Liver (tissue), 9 donors: ENCODE results near the gene FREM3. TPM values are rescaled to one million over a fixed set of nuclear protein-coding genes. Genes with fewer than 3 reads are reported as not detected.
A peak's percentile ranks its signal among the peaks of the same experiment; 100 is the strongest.

ENCODE experiments used
- DNase-seq: peaks from one replicate; pipeline ENCODE4 v3.0.0-alpha.2; 2017; ENCODE audit warnings: low spot score
- H3K27ac ChIP-seq, 2 donors: one replicate each; pipeline ENCODE4 v1.7.0; 2013; ENCODE audit warnings: inconsistent platforms in 2 of 2, low read length in 2 of 2, control low read depth in 1 of 2, low read depth in 1 of 2, mild to moderate bottlenecking in 1 of 2
- H3K27me3 ChIP-seq, 4 donors: one replicate each; pipeline versions ENCODE4 v1.6.1 to v1.7.0; 2013; ENCODE audit warnings: low read length in 3 of 4, inconsistent platforms in 1 of 4, mild to moderate bottlenecking in 1 of 4, moderate library complexity in 1 of 4; ENCODE audit not compliant: control insufficient read depth in 4 of 4, insufficient read depth in 4 of 4
- H3K36me3 ChIP-seq, 4 donors: one replicate each; pipeline versions ENCODE4 v1.6.1 to v1.7.0; 2013; ENCODE audit warnings: low read length in 3 of 4, mild to moderate bottlenecking in 3 of 4, low read depth in 1 of 4, moderate library complexity in 1 of 4; ENCODE audit not compliant: control insufficient read depth in 4 of 4, insufficient read depth in 3 of 4
- H3K4me1 ChIP-seq, 4 donors: one replicate each; pipeline versions ENCODE4 v1.6.1 to v1.7.0; 2013; ENCODE audit warnings: low read length in 3 of 4, mild to moderate bottlenecking in 3 of 4, moderate library complexity in 1 of 4; ENCODE audit not compliant: control insufficient read depth in 4 of 4, insufficient read depth in 4 of 4
- H3K4me3 ChIP-seq, 3 donors: one replicate each; pipeline versions ENCODE4 v1.6.1 to v1.7.0; 2013; ENCODE audit warnings: low read length in 3 of 3, control low read depth in 1 of 3, low read depth in 1 of 3, mild to moderate bottlenecking in 1 of 3
- H3K9ac ChIP-seq, 2 donors: one replicate each; pipeline ENCODE4 v1.7.0; 2013; ENCODE audit warnings: low read length in 2 of 2, mild to moderate bottlenecking in 2 of 2, moderate library complexity in 2 of 2, control low read depth in 1 of 2, low read depth in 1 of 2
- H3K9me3 ChIP-seq, 4 donors: one replicate each; pipeline versions ENCODE4 v1.6.1 to v1.7.0; 2013; ENCODE audit warnings: low read length in 3 of 4; ENCODE audit not compliant: control insufficient read depth in 4 of 4
- EGR1 ChIP-seq, 2 donors: IDR thresholded peaks; 2 replicates each; pipeline ENCODE4 v1.6.1; 2016 to 2018; ENCODE audit warnings: antibody characterized with exemption in 2 of 2, low read depth in 2 of 2
- FOXA2 ChIP-seq: IDR thresholded peaks from 2 replicates; pipeline ENCODE4 v1.6.1; 2016; ENCODE audit warnings: antibody characterized with exemption
- GABPA ChIP-seq, 2 donors: IDR thresholded peaks in 1 of 2; conservative IDR thresholded peaks in 1 of 2; 2 replicates each; pipeline ENCODE4 v1.6.1; 2016; ENCODE audit warnings: antibody characterized with exemption in 2 of 2, mild to moderate bottlenecking in 1 of 2, moderate library complexity in 1 of 2
- HNF4A ChIP-seq, 2 donors: conservative IDR thresholded peaks; 2 replicates each; pipeline ENCODE4 v1.6.1; 2016; ENCODE audit warnings: antibody characterized with exemption in 2 of 2, mild to moderate bottlenecking in 2 of 2
- HNF4G ChIP-seq: IDR thresholded peaks from 2 replicates; pipeline ENCODE4 v1.6.1; 2016; ENCODE audit warnings: antibody characterized with exemption
- JUND ChIP-seq, 2 donors: IDR thresholded peaks; 2 replicates each; pipeline ENCODE4 v1.6.1; 2016; ENCODE audit warnings: antibody characterized with exemption in 2 of 2
- NR2F2 ChIP-seq: IDR thresholded peaks from 2 replicates; pipeline ENCODE4 v1.6.1; 2016; ENCODE audit warnings: antibody characterized with exemption
- RAD21 ChIP-seq, 2 donors: IDR thresholded peaks; 2 replicates each; pipeline ENCODE4 v1.6.1; 2016; ENCODE audit warnings: antibody characterized with exemption in 2 of 2, mild to moderate bottlenecking in 2 of 2
- RXRA ChIP-seq, 2 donors: IDR thresholded peaks; 2 replicates each; pipeline ENCODE4 v1.6.1; 2017 to 2018; ENCODE audit warnings: antibody characterized with exemption in 2 of 2, mild to moderate bottlenecking in 1 of 2
- SP1 ChIP-seq: IDR thresholded peaks from 2 replicates; pipeline ENCODE4 v1.6.1; 2018; ENCODE audit warnings: antibody characterized with exemption, mild to moderate bottlenecking
- TAF1 ChIP-seq: conservative IDR thresholded peaks from 2 replicates; pipeline ENCODE4 v1.6.1; 2016; ENCODE audit warnings: antibody characterized with exemption, mild to moderate bottlenecking
- YY1 ChIP-seq: IDR thresholded peaks from 2 replicates; pipeline ENCODE4 v1.6.1; 2016; ENCODE audit warnings: antibody characterized with exemption, mild to moderate bottlenecking
- WGBS: extraction: QIAGEN DNeasy Blood & Tissue Kit; methylation state at CpG from one replicate; pipeline ENCODE4 v1.1.7; 2013; 5-methylcytosine and 5-hydroxymethylcytosine counted together
- polyA plus RNA-seq, 2 donors: library from polyadenylated mRNA; stranded (reverse) in 1 of 2; unstranded in 1 of 2; fragments of 200-250 nt in 1 of 2; fragments of >200 nt in 1 of 2; fragmentation: Nextera tagmentation in 1 of 2; extraction: Ambion mirVana in 1 of 2; gene quantifications; one replicate each; pipeline versions ENCODE4 v1.2.1 to v1.2.3, GENCODE V29; 2013 to 2015
- total RNA-seq, 2 donors: library from RNA; depleted of rRNA; stranded (reverse); fragments of >200 nt; gene quantifications; one replicate each; pipeline ENCODE4 v1.2.3, GENCODE V29; 2014
- TF ChIP-seq, protein P1 (sequence below): IDR thresholded peaks from 2 replicates; pipeline ENCODE4 v1.6.1; 2016; ENCODE audit warnings: antibody characterized with exemption
- TF ChIP-seq, protein P2 (sequence below): IDR thresholded peaks from 2 replicates; pipeline ENCODE4 v1.6.1; 2016; ENCODE audit warnings: antibody characterized with exemption
- TF ChIP-seq, protein P3 (sequence below): fragments of 150-350 bp; IDR thresholded peaks from 2 replicates; pipeline ENCODE4 v1.5.1; 2017; ENCODE audit warnings: improper control_type of control experiment, low read depth, low read length; ENCODE audit not compliant: missing input control
- TF ChIP-seq, protein P4 (sequence below): IDR thresholded peaks from 2 replicates; pipeline ENCODE4 v1.6.1; 2016; ENCODE audit warnings: antibody characterized with exemption
- donor health status: healthy.
- donor health status: healthy.
- donor health status: healthy.
- donor health status: healthy.
- donor health status: healthy.

The FREM3 gene
- total and polyA plus RNA-seq, 4 donors: not detected

DNA sequence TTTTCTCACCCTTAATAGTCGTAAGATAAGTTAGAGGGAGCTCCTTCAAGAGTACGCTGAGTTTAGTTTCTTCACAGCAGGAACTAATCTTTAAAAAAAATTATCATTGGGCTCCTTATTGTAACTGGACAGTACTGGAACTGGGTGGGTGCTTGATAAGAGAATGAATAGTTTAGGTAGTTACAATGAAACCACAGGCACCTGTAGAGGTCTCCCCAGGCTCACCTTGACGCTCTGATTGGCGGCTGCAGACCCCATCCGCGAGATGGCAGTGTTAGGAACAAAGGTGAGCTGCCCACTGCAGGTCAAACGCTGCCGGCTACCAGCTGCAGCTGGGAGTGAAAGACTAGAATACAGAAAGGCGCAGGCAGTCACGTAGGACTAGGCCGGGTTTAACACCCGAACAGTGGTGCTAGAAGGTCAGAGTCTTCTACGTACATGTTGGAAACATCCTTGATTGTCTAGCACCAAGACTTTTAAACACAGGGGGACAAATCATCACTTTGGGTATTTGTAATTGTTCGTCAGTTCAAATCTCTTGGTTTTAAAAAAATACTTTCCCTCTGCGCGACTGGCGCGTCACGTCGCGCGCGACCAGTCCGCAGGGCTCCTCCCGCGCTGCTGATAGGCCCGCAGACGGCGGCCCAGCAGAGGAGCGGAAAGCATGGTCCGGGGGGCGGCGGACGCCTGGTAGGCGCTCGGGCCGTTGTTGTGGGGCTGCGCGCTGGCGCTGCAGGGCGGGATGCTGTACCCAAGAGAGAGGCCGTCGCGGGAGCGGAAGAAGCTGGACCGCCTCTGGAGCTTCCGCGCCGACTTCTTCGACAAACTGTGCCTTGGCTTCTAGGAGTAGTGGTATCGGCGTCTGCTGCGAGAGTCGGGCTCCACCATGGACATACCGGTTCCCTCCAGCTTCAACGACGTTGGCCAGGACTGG lies 141.4 kb downstream of the FREM3 start:
- H3K4me1 ChIP-seq: peaks cover 0 to 10% (median 3%) of the 10 kb centered on the region in 4 donors
- DNase-seq: peak; percentile 72
- no peaks in the 10 kb centered on the region for H3K9me3 ChIP-seq
- H3K9ac ChIP-seq: peak overlapping the region; percentile 12 to 49
- H3K27ac ChIP-seq: peak overlapping the region; percentile 55 to 65
- no peaks in the 10 kb centered on the region for H3K27me3 ChIP-seq
- H3K36me3 ChIP-seq: peaks cover 0 to 5% (median 2%) of the 10 kb centered on the region in 4 donors
- 4% methylated on average over 57 of the region's 57 CpGs for WGBS
- TF ChIP-seq, protein P1, sequence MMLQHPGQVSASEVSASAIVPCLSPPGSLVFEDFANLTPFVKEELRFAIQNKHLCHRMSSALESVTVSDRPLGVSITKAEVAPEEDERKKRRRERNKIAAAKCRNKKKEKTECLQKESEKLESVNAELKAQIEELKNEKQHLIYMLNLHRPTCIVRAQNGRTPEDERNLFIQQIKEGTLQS: no peak
- TF ChIP-seq RXRA (IDR thresholded peaks at IDR 0.05) (peak; percentile 55 to 59), HNF4A (conservative IDR thresholded peaks at IDR 0.05) (peak; percentile 46 to 52), RAD21 (IDR thresholded peaks at IDR 0.05) (peak; percentile 80 to 82), TAF1 (peak; percentile 80), SP1 (peak; percentile 80), EGR1 (IDR thresholded peaks at IDR 0.05; ENCODE audit: low read depth in 2 of 2) (no peak), FOXA2 (no peak), NR2F2 (peak; percentile 67), HNF4G (peak; percentile 15), JUND (IDR thresholded peaks at IDR 0.05) (no peak), YY1 (peak; percentile 59)
- TF ChIP-seq, protein P2, sequence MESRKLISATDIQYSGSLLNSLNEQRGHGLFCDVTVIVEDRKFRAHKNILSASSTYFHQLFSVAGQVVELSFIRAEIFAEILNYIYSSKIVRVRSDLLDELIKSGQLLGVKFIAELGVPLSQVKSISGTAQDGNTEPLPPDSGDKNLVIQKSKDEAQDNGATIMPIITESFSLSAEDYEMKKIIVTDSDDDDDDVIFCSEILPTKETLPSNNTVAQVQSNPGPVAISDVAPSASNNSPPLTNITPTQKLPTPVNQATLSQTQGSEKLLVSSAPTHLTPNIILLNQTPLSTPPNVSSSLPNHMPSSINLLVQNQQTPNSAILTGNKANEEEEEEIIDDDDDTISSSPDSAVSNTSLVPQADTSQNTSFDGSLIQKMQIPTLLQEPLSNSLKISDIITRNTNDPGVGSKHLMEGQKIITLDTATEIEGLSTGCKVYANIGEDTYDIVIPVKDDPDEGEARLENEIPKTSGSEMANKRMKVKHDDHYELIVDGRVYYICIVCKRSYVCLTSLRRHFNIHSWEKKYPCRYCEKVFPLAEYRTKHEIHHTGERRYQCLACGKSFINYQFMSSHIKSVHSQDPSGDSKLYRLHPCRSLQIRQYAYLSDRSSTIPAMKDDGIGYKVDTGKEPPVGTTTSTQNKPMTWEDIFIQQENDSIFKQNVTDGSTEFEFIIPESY: peak; percentile 27
- TF ChIP-seq, protein P3, sequence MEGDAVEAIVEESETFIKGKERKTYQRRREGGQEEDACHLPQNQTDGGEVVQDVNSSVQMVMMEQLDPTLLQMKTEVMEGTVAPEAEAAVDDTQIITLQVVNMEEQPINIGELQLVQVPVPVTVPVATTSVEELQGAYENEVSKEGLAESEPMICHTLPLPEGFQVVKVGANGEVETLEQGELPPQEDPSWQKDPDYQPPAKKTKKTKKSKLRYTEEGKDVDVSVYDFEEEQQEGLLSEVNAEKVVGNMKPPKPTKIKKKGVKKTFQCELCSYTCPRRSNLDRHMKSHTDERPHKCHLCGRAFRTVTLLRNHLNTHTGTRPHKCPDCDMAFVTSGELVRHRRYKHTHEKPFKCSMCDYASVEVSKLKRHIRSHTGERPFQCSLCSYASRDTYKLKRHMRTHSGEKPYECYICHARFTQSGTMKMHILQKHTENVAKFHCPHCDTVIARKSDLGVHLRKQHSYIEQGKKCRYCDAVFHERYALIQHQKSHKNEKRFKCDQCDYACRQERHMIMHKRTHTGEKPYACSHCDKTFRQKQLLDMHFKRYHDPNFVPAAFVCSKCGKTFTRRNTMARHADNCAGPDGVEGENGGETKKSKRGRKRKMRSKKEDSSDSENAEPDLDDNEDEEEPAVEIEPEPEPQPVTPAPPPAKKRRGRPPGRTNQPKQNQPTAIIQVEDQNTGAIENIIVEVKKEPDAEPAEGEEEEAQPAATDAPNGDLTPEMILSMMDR: peak; percentile 56
- TF ChIP-seq, protein P4, sequence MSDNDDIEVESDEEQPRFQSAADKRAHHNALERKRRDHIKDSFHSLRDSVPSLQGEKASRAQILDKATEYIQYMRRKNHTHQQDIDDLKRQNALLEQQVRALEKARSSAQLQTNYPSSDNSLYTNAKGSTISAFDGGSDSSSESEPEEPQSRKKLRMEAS: peak; percentile 43
- peak overlapping the region; percentile 61 to 74 (median 68) for H3K4me3 ChIP-seq

DNA sequence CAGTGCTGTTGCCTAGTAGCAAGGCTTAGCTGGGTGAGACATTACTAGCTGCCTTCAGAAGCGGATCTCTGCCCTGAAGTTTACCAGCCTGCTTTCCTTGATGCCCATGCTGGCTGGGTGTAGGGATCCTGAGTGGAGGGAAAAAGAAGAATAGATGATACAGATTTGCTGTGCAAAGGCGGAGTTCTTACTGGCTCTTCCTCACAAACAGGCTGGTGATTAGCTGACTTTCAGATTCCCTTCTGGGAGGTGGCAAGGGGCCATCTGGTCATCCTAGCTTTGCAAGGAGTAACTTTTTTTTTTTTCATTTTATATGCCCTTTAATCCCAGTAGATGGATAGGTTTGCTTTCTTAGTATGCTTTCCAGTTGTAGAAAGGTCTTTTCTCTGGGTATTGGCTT lies 142.2 kb downstream of the FREM3 start:
- Histone ChIP-seq H3K4me3 (no peak overlapping the region), H3K36me3 (peaks cover 2 to 6% (median 4%) of the 10 kb centered on the region in 4 donors), H3K27ac (no peak overlapping the region), H3K4me1 (peaks cover 0 to 10% (median 3%) of the 10 kb centered on the region in 4 donors), H3K9ac (no peak overlapping the region), H3K27me3 (no peaks in the 10 kb centered on the region), H3K9me3 (no peaks in the 10 kb centered on the region)
- WGBS: 86% methylated on average over 2 of the region's 2 CpGs
- no peak for DNase-seq
- no peak for TF ChIP-seq TAF1
- no peak for TF ChIP-seq YY1
- TF ChIP-seq JUND (IDR thresholded peaks at IDR 0.05): no peak
- TF ChIP-seq, protein P1: no peak
- TF ChIP-seq, protein P4: no peak
- TF ChIP-seq, protein P2: no peak
- no peak for TF ChIP-seq GABPA (IDR thresholded peaks at IDR 0.05 in 1 of 2, conservative IDR thresholded peaks at IDR 0.05 in 1 of 2)
- TF ChIP-seq, protein P3: no peak
- TF ChIP-seq RXRA (IDR thresholded peaks at IDR 0.05): no peak
- no peak for TF ChIP-seq RAD21 (IDR thresholded peaks at IDR 0.05)
